Measurements from ENCODE around the gene HM13.

- TF ChIP-seq CTCF (conservative IDR thresholded peaks at IDR 0.05; ENCODE audit: low read length) (no peak), EZH2phosphoT487 (IDR thresholded peaks at IDR 0.05; ENCODE audit: borderline replicate concordance) (no peak)
These were observed 1.5 kb downstream of the HM13 start for GRCh38 chr20:31515775-31516107.

Data from Loucy (cell line).